ENCODE data around the gene CCL14. TPM values are rescaled to one million over a fixed set of nuclear protein-coding genes. Genes with fewer than 3 reads are reported as not detected.
A peak's percentile ranks its signal among the peaks of the same experiment; 100 is the strongest.

The CCL14 gene
- total and polyA plus RNA-seq, 9 of the 15 experiments (the other 6 are each of a cell fraction or from before 2014, with no cell fraction given), result not detected

- TF ChIP-seq SP2 (IDR thresholded peaks at IDR 0.05; ENCODE audit: extremely low read depth, low read depth, low read length, poor library complexity, severe bottlenecking) (no peak), ZNF431 (CRISPR knock-in tag; IDR thresholded peaks at IDR 0.05) (no peak), CCNT2 (IDR thresholded peaks at IDR 0.05; ENCODE audit: borderline replicate concordance, extremely low read depth, insufficient read length, low read depth, low read length) (no peak), ZNF655 (CRISPR knock-in tag; IDR thresholded peaks at IDR 0.05) (no peak)
- TF ChIP-seq, protein P1, sequence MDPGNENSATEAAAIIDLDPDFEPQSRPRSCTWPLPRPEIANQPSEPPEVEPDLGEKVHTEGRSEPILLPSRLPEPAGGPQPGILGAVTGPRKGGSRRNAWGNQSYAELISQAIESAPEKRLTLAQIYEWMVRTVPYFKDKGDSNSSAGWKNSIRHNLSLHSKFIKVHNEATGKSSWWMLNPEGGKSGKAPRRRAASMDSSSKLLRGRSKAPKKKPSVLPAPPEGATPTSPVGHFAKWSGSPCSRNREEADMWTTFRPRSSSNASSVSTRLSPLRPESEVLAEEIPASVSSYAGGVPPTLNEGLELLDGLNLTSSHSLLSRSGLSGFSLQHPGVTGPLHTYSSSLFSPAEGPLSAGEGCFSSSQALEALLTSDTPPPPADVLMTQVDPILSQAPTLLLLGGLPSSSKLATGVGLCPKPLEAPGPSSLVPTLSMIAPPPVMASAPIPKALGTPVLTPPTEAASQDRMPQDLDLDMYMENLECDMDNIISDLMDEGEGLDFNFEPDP (CRISPR knock-in tag; IDR thresholded peaks at IDR 0.05), result no peak
These were observed 37.8 kb upstream of the CCL14 start (continued) for GRCh38 chr17:36024106-36024869.

- Histone ChIP-seq H2AFZ (ENCODE audit: low read depth, low read length) (no peak overlapping the region), H3K27me3 (ENCODE audit: control insufficient read depth in 2 of 2, insufficient read depth in 2 of 2, low read length in 2 of 2) (no peaks in the 10 kb centered on the region), H3K9me1 (ENCODE audit: control insufficient read depth, insufficient read depth, low read length) (no peaks in the 10 kb centered on the region), H3K9ac (ENCODE audit: insufficient read depth in 1 of 2, low read depth in 2 of 2, low read length in 2 of 2) (no peak overlapping the region), H3K4me3 (no peak overlapping the region), H3K79me2 (ENCODE audit: control insufficient read depth, insufficient read depth, low read length) (no peaks in the 10 kb centered on the region), H4K20me1 (replicated peaks; ENCODE audit: control insufficient read depth, insufficient read depth, low read length) (0 out of 2 replicates have a peak, but pooled peaks cover 3% of the 10 kb centered on the region), H3K4me2 (ENCODE audit: insufficient read depth, low read length) (no peak overlapping the region), H3K9me3 (replicated peaks; ENCODE audit: control insufficient read depth, insufficient read depth, low read depth, low read length) (no peaks in the 10 kb centered on the region), H3K4me1 (replicated peaks in 1 of 2; ENCODE audit: control insufficient read depth in 2 of 2, insufficient read depth in 2 of 2, low read length in 2 of 2) (no peaks in the 10 kb centered on the region), H3K36me3 (ENCODE audit: control insufficient read depth, insufficient read depth, low read length) (no peaks in the 10 kb centered on the region), H3K27ac (ENCODE audit: extremely low read depth, low read depth, low read length) (no peak overlapping the region)
- DNase-seq (ENCODE audit: extremely low read depth in 1 of 4, low spot score in 3 of 4) (no peak), ATAC-seq (no peak), FAIRE-seq (no peak)
- TF ChIP-seq CEBPG (CRISPR knock-in tag; IDR thresholded peaks at IDR 0.05), result no peak
- TF ChIP-seq CEBPG (tag; conservative IDR thresholded peaks at IDR 0.05 in 1 of 2, IDR thresholded peaks at IDR 0.05 in 1 of 2), result 0 out of 4 replicates have a peak, but pooled peaks of 1 of the 2 experiments have one; percentile 17
- peak; percentile 66 for TF ChIP-seq CEBPB (tag; IDR thresholded peaks at IDR 0.05)
- TF ChIP-seq CAMTA2 (CRISPR knock-in tag; conservative IDR thresholded peaks at IDR 0.05), result no peak
- BruUV-seq (replicated peaks), result no TSS peak
- ChIA-PET CTCF (ENCODE audit: low intra/inter-chr PET ratio) (interaction anchor here (0.5 kb wide), 1 partner anchor 38 kb away, joined by 3 read pairs; no protein-coding TSS in a partner anchor), POLR2A (no interaction called here)
- 0% methylated on average over 2 of the region's 2 CpGs for WGBS (ENCODE audit: insufficient coverage, low coverage, missing lambda C conversion rate)
- intact Hi-C loops (cut with micrococcal nuclease), result no loop called here
- in situ Hi-C loops (cut with MboI), result no loop called here
These were observed 32.9 kb upstream of the CCL14 start for GRCh38 chr17:36019423-36019822.

Data from K562 (cell line).